H9 (cell line): ENCODE results near the gene BHLHA9. TPM values are rescaled to one million over a fixed set of nuclear protein-coding genes. Genes with fewer than 3 reads are reported as not detected.

Experiments
- DNase-seq: peaks from one replicate; pipeline ENCODE4 v3.0.0-alpha.2; 2017
- H2AFZ ChIP-seq: one replicate; pipeline ENCODE4 v1.6.1; 2013; ENCODE audit warnings: mild to moderate bottlenecking, low read length, control low read depth, moderate library complexity
- H2AK5ac ChIP-seq: 2 replicates; pipeline ENCODE4 v1.6.1; 2013; ENCODE audit warnings: low read length, control low read depth, mixed read lengths; ENCODE audit not compliant: insufficient read length
- H2BK120ac ChIP-seq: one replicate; pipeline ENCODE4 v1.6.1; 2013; ENCODE audit warnings: low read depth, mild to moderate bottlenecking, low read length, control low read depth, inconsistent platforms; ENCODE audit not compliant: poor library complexity, severe bottlenecking
- H2BK12ac ChIP-seq: 2 replicates; pipeline ENCODE4 v1.6.1; 2013; ENCODE audit warnings: low read length, control low read depth, mixed read lengths, low read depth; ENCODE audit not compliant: insufficient read length
- H2BK15ac ChIP-seq: 2 replicates; pipeline ENCODE4 v1.6.1; 2013; ENCODE audit warnings: low read depth, low read length, control low read depth
- H2BK20ac ChIP-seq: one replicate; pipeline ENCODE4 v1.6.1; 2013; ENCODE audit warnings: low read depth, mild to moderate bottlenecking, low read length, control low read depth, inconsistent platforms; ENCODE audit not compliant: poor library complexity, severe bottlenecking
- H2BK5ac ChIP-seq: 2 replicates; pipeline ENCODE4 v1.6.1; 2013; ENCODE audit warnings: low read length, control low read depth, mixed read lengths; ENCODE audit not compliant: insufficient read length
- H3K14ac ChIP-seq: 2 replicates; pipeline ENCODE4 v1.6.1; 2013; ENCODE audit warnings: low read length, control low read depth; ENCODE audit not compliant: insufficient read depth
- H3K18ac ChIP-seq: 2 replicates; pipeline ENCODE4 v1.6.1; 2013; ENCODE audit warnings: low read depth, mild to moderate bottlenecking, mixed read lengths, low read length, control low read depth; ENCODE audit not compliant: insufficient read length
- H3K23ac ChIP-seq: 2 replicates; pipeline ENCODE4 v1.6.1; 2013; ENCODE audit warnings: low read length, control low read depth, mixed read lengths, low read depth; ENCODE audit not compliant: insufficient read length
- H3K23me2 ChIP-seq: 2 replicates; pipeline ENCODE4 v1.6.1; 2013; ENCODE audit warnings: low read depth, mild to moderate bottlenecking, mixed read lengths, low read length, control low read depth; ENCODE audit not compliant: insufficient read length, poor library complexity, severe bottlenecking
- H3K27ac ChIP-seq: 2 replicates; pipeline ENCODE4 v1.5.1; 2013; ENCODE audit warnings: low read length, control low read depth, mixed read lengths, low read depth; ENCODE audit not compliant: insufficient read length
- H3K27me3 ChIP-seq: 2 replicates; pipeline ENCODE4 v1.6.1; 2013; ENCODE audit warnings: low read length, control low read depth, inconsistent platforms; ENCODE audit not compliant: insufficient read depth
- H3K4ac ChIP-seq: 2 replicates; pipeline ENCODE4 v1.6.1; 2013; ENCODE audit warnings: low read depth, mild to moderate bottlenecking, control low read depth, inconsistent platforms, low read length, moderate library complexity
- H3K4me1 ChIP-seq: 2 replicates; pipeline ENCODE4 v1.6.1; 2013; ENCODE audit warnings: low read length, control low read depth, inconsistent platforms; ENCODE audit not compliant: insufficient read depth
- H3K4me2 ChIP-seq: 2 replicates; pipeline ENCODE4 v1.6.1; 2013; ENCODE audit warnings: low read length, control low read depth, mixed read lengths; ENCODE audit not compliant: insufficient read length, insufficient read depth
- H3K56ac ChIP-seq: 2 replicates; pipeline ENCODE4 v1.6.1; 2013; ENCODE audit warnings: low read depth, mild to moderate bottlenecking, mixed read lengths, low read length, control low read depth; ENCODE audit not compliant: insufficient read length
- H3K79me1 ChIP-seq: 2 replicates; pipeline ENCODE4 v1.6.1; 2013; ENCODE audit warnings: low read depth, mild to moderate bottlenecking, moderate library complexity, low read length, control low read depth, inconsistent platforms; ENCODE audit not compliant: insufficient read depth, poor library complexity, severe bottlenecking
- H3K79me2 ChIP-seq: 2 replicates; pipeline ENCODE4 v1.6.1; 2013; ENCODE audit warnings: low read length, control low read depth, inconsistent platforms; ENCODE audit not compliant: insufficient read depth
- H3K9ac ChIP-seq: 2 replicates; pipeline ENCODE4 v1.6.1; 2013; ENCODE audit warnings: low read length, control low read depth, mixed read lengths; ENCODE audit not compliant: insufficient read length; ENCODE audit errors: extremely low read depth
- H3K9me3 ChIP-seq: one replicate; pipeline ENCODE4 v1.6.1; 2013; ENCODE audit warnings: low read depth, low read length, inconsistent platforms; ENCODE audit not compliant: control insufficient read depth
- H3T11ph ChIP-seq: one replicate; pipeline ENCODE4 v1.6.1; 2013; ENCODE audit warnings: mild to moderate bottlenecking, low read length, control low read depth, inconsistent platforms
- H4K20me1 ChIP-seq: one replicate; pipeline ENCODE4 v1.6.1; 2013; ENCODE audit not compliant: control insufficient read depth, insufficient read length, insufficient read depth
- H4K5ac ChIP-seq: 2 replicates; pipeline ENCODE4 v1.6.1; 2013; ENCODE audit warnings: low read depth, mild to moderate bottlenecking, mixed read lengths, low read length, control low read depth; ENCODE audit not compliant: insufficient read length
- H4K8ac ChIP-seq: replicated peaks from 2 replicates; pipeline ENCODE4 v1.6.1; 2013; ENCODE audit warnings: low read length, control low read depth, mixed read lengths, low read depth; ENCODE audit not compliant: insufficient read length
- H4K91ac ChIP-seq: 2 replicates; pipeline ENCODE4 v1.6.1; 2013; ENCODE audit warnings: low read depth, mild to moderate bottlenecking, moderate library complexity, mixed read lengths, low read length, control low read depth; ENCODE audit not compliant: insufficient read length
- H3K27ac Mint-ChIP-seq, 3 experiments: 2 replicates in 2 of 3; 3 replicates in 1 of 3; pipeline ENCODE4 v1.8.0; 2020 to 2021; ENCODE audit warnings: mixed read lengths in 3 of 3, mild to moderate bottlenecking in 1 of 3, moderate library complexity in 1 of 3
- H3K27me3 Mint-ChIP-seq: 2 replicates; pipeline ENCODE4 v1.8.0; 2021; ENCODE audit warnings: low read depth, mild to moderate bottlenecking, moderate library complexity, mixed read lengths
- H3K36me3 Mint-ChIP-seq, 3 experiments: 2 replicates in 2 of 3; 3 replicates in 1 of 3; pipeline ENCODE4 v1.8.0; 2020 to 2021; ENCODE audit warnings: low read depth in 3 of 3, mixed read lengths in 3 of 3; ENCODE audit not compliant: insufficient read depth in 1 of 3
- H3K4me1 Mint-ChIP-seq, 2 experiments: 2 replicates each; pipeline ENCODE4 v1.8.0; 2020; ENCODE audit warnings: mixed read lengths in 2 of 2
- H3K4me3 Mint-ChIP-seq, 2 experiments: 2 replicates in 1 of 2; 3 replicates in 1 of 2; pipeline ENCODE4 v1.8.0; 2020 to 2021; ENCODE audit warnings: mild to moderate bottlenecking in 2 of 2, mixed read lengths in 2 of 2, moderate library complexity in 1 of 2
- H3K9me3 Mint-ChIP-seq, 2 experiments: 2 replicates in 1 of 2; 3 replicates in 1 of 2; pipeline ENCODE4 v1.8.0; 2020; ENCODE audit warnings: mild to moderate bottlenecking in 2 of 2, mixed read lengths in 2 of 2, moderate library complexity in 1 of 2
- WGBS: extraction: QIAGEN DNeasy Blood & Tissue Kit; methylation state at CpG from one replicate; pipeline ENCODE4 v1.1.7; 2013; ENCODE audit warnings: missing lambda C conversion rate, low lambda C conversion rate, mixed read lengths; ENCODE audit not compliant: insufficient read length; ENCODE audit errors: extremely low coverage; 5-methylcytosine and 5-hydroxymethylcytosine counted together
- total RNA-seq: library from RNA; stranded (reverse); gene quantifications from 2 replicates; pipeline ENCODE4 v1.2.1, GENCODE V29; 2021
- TF ChIP-seq, protein P1 (sequence below): fragments of 200-600 bp; sonication (generic); conservative IDR thresholded peaks from 3 replicates; pipeline ENCODE4 v1.8.0; 2021; ENCODE audit warnings: antibody characterized with exemption, mild to moderate bottlenecking

BHLHA9 gene
- total RNA-seq, 1 experiment from 2014 or later, result not detected

DNA sequence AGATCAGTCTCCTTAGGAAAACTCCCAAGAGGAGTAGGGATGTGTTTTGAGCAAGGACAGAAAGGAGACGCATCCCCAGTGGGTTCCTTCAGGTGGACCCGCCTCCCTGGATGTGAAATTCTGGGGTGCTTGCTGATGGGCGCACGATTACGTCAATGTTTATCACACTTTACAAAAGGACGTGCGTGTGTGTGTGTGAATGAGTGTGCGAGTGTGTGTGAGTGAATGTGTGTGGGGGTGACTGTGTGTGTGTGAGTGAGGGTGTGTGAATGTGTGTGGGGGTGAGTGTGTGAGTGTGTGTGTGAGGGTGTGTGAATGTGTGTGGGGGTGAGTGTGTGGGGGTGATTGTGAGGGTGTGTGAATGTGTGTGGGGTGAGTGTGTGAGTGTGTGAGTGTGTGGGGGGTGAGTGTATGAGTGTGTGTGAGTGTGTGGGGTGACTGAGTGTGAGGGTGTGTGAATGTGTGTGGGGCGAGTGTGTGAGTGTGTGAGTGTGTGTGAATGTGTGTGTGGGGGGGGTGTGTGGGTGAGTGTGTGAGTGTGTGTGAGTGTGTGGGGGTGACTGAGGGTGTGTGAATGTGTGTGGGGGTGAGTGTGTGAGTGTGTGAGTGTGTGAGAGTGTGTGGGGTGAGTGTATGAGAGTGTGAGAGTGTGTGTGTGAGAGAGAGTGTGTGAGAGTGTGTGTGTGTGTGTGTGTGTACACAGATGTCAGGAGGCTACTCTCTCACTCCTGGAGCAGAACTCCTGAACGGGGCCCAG is 5.1 kb downstream of the BHLHA9 start:
- no peaks in the 10 kb centered on the region for H3K9me3 ChIP-seq
- H3K18ac ChIP-seq, result no peak overlapping the region
- no peak overlapping the region for H4K8ac ChIP-seq
- H3K79me2 ChIP-seq, result no peaks in the 10 kb centered on the region
- no peaks in the 10 kb centered on the region for H3K27me3 ChIP-seq
- TF ChIP-seq, protein P1, sequence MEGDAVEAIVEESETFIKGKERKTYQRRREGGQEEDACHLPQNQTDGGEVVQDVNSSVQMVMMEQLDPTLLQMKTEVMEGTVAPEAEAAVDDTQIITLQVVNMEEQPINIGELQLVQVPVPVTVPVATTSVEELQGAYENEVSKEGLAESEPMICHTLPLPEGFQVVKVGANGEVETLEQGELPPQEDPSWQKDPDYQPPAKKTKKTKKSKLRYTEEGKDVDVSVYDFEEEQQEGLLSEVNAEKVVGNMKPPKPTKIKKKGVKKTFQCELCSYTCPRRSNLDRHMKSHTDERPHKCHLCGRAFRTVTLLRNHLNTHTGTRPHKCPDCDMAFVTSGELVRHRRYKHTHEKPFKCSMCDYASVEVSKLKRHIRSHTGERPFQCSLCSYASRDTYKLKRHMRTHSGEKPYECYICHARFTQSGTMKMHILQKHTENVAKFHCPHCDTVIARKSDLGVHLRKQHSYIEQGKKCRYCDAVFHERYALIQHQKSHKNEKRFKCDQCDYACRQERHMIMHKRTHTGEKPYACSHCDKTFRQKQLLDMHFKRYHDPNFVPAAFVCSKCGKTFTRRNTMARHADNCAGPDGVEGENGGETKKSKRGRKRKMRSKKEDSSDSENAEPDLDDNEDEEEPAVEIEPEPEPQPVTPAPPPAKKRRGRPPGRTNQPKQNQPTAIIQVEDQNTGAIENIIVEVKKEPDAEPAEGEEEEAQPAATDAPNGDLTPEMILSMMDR, result no peak
- no peak overlapping the region for H4K5ac ChIP-seq
- peaks cover 18% of the 10 kb centered on the region for H3K27me3 Mint-ChIP-seq
- WGBS, result 100% methylated on average over 2 of the region's 10 CpGs
- H2BK15ac ChIP-seq, result no peak overlapping the region
- H4K91ac ChIP-seq, result no peak overlapping the region
- no peaks in the 10 kb centered on the region for H3K36me3 Mint-ChIP-seq
- peaks cover 0 to 11% of the 10 kb centered on the region in 2 experiments; a peak in 2 of 4 replicates for H3K4me1 Mint-ChIP-seq
- no peak overlapping the region for H3K23ac ChIP-seq
- H3K4me3 Mint-ChIP-seq, result no peak overlapping the region; a peak in 1 of 5 replicates
- H3K4me1 ChIP-seq, result no peaks in the 10 kb centered on the region
- no peaks in the 10 kb centered on the region for H3K23me2 ChIP-seq
- H3K79me1 ChIP-seq, result no peaks in the 10 kb centered on the region
- no peak overlapping the region for H3K27ac ChIP-seq
- no peak overlapping the region for H3K9ac ChIP-seq
- no peak overlapping the region for H2AK5ac ChIP-seq
- H3K27ac Mint-ChIP-seq, result no peak overlapping the region; a peak in 1 of 7 replicates
- no peak overlapping the region for H3T11ph ChIP-seq
- H2BK12ac ChIP-seq, result no peak overlapping the region
- H3K14ac ChIP-seq, result no peak overlapping the region
- H3K56ac ChIP-seq, result no peak overlapping the region
- H4K20me1 ChIP-seq, result no peaks in the 10 kb centered on the region
- no peak overlapping the region for H2BK5ac ChIP-seq
- no peak overlapping the region for H2BK120ac ChIP-seq
- no peak overlapping the region for H3K4me2 ChIP-seq
- no peak overlapping the region for H3K4ac ChIP-seq
- DNase-seq, result no peak
- no peak overlapping the region for H2BK20ac ChIP-seq
- H3K9me3 Mint-ChIP-seq, result no peaks in the 10 kb centered on the region; a peak in 1 of 5 replicates
- H2AFZ ChIP-seq, result no peak overlapping the region
